ENCODE results near the gene TNIP2.

DNA sequence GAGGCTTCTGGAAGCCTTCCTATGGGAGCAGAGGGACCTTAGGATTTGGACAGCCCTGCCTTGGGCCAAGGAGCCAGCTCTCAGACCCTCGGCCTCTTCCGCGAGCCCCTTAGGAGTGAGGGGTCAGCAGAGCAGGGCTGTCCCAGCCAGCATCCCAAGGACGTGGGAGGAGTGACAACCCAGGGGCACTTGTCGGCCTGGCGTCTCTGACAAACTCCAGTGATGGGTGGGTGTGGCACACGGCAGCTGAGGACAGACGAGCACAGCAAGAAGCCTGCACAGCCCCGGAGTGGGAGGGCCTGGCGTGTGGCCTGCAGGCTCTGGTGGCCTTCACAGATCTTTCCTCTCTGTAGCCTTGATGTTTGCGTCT, 11.6 kb upstream of the TNIP2 start:
- TF ChIP-seq, protein P1, sequence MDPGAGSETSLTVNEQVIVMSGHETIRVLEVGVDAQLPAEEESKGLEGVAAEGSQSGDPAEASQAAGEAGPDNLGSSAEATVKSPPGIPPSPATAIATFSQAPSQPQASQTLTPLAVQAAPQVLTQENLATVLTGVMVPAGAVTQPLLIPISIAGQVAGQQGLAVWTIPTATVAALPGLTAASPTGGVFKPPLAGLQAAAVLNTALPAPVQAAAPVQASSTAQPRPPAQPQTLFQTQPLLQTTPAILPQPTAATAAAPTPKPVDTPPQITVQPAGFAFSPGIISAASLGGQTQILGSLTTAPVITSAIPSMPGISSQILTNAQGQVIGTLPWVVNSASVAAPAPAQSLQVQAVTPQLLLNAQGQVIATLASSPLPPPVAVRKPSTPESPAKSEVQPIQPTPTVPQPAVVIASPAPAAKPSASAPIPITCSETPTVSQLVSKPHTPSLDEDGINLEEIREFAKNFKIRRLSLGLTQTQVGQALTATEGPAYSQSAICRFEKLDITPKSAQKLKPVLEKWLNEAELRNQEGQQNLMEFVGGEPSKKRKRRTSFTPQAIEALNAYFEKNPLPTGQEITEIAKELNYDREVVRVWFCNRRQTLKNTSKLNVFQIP (CRISPR knock-in tag; IDR thresholded peaks at IDR 0.05; ENCODE audit: borderline replicate concordance, low read depth) = no peak
- TF ChIP-seq BACH2 (CRISPR knock-in tag; IDR thresholded peaks at IDR 0.05; ENCODE audit: borderline replicate concordance) (no peak), ARNTL (CRISPR knock-in tag; IDR thresholded peaks at IDR 0.05; ENCODE audit: borderline replicate concordance, low read depth) (no peak), ESRRG (CRISPR knock-in tag; IDR thresholded peaks at IDR 0.05) (no peak), GLIS3 (CRISPR knock-in tag; IDR thresholded peaks at IDR 0.05) (no peak), ZNF70 (CRISPR knock-in tag; IDR thresholded peaks at IDR 0.05) (no peak), ISL1 (CRISPR knock-in tag; IDR thresholded peaks at IDR 0.05) (no peak), CSDC2 (CRISPR knock-in tag; IDR thresholded peaks at IDR 0.05) (no peak), ZFP30 (CRISPR knock-in tag; IDR thresholded peaks at IDR 0.05) (no peak)

Measured in SK-N-SH treated with all-trans-retinoic acid at 6 μM for 48 hours (cell line).